Stimulated activated memory B cell treated with anti-CD40 and anti-IgM and Interleukin-4, amounts not matched to agents 10 μg/mL and 1 μg/mL and 100 μg/mL, for 72 hours (primary cell): ENCODE measurements around the gene CXorf65.

Experiments
- ATAC-seq: fragments of 150-1000 bp; cut with Tn5 transposase; 2 replicates; pipeline ENCODE4 v1.10.0; 2021
- H3K27ac Mint-ChIP-seq: one replicate; pipeline ENCODE4 v1.8.0; 2022; ENCODE audit warnings: mild to moderate bottlenecking, mixed read lengths
- H3K27me3 Mint-ChIP-seq: one replicate; pipeline ENCODE4 v1.8.0; 2022; ENCODE audit warnings: mixed read lengths
- H3K36me3 Mint-ChIP-seq: one replicate; pipeline ENCODE4 v1.8.0; 2022; ENCODE audit warnings: mixed read lengths
- H3K4me1 Mint-ChIP-seq: one replicate; pipeline ENCODE4 v1.8.0; 2022; ENCODE audit warnings: mixed read lengths
- H3K4me3 Mint-ChIP-seq: one replicate; pipeline ENCODE4 v1.8.0; 2022; ENCODE audit warnings: mild to moderate bottlenecking, moderate library complexity, mixed read lengths
- H3K9me3 Mint-ChIP-seq: one replicate; pipeline ENCODE4 v1.8.0; 2022; ENCODE audit warnings: mixed read lengths

CXorf65 gene

DNA sequence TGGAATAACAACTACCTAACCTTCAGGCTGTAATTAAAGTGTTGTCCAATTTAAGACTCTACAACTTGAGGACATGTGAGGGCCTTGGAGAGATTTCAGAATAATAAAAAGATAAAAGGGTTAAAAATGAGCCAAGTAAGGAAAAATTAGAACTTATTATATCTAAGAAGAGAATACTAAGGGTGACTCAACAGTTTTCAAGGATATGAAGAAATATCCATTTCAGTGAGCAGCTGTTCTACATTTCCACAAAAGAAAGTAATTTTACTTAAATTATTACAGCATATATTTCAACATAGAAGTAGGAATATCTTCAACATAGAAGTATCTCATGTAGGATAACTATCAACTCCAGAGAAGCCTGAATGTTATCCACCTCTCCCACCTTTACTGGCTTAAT lies 49.7 kb downstream of the CXorf65 start:
- H3K27me3 Mint-ChIP-seq: no peaks in the 10 kb centered on the region
- H3K4me1 Mint-ChIP-seq: peaks cover 15% of the 10 kb centered on the region
- H3K9me3 Mint-ChIP-seq: no peaks in the 10 kb centered on the region
- H3K36me3 Mint-ChIP-seq: peaks cover 29% of the 10 kb centered on the region
- no peak overlapping the region for H3K27ac Mint-ChIP-seq
- H3K4me3 Mint-ChIP-seq: no peak overlapping the region
- ATAC-seq: no peak
